ENCODE data around the gene ASB15. TPM values are rescaled to one million over a fixed set of nuclear protein-coding genes. Genes with fewer than 3 reads are reported as not detected.

Gene ASB15
- total and polyA plus RNA-seq, 10 donors: 0.03 TPM; not detected in 9

GRCh38 chr7:123573341-123573740 lies 28.3 kb upstream of the ASB15 start:
- Histone ChIP-seq H3K9me3 (no peaks in the 10 kb centered on the region), H3K36me3 (no peaks in the 10 kb centered on the region), H3K27ac (no peak overlapping the region), H3K4me1 (peaks cover 0 to 7% (median 0%) of the 10 kb centered on the region in 6 donors), H3K27me3 (replicated peaks in 1 of 7) (no peaks in the 10 kb centered on the region), H3K4me3 (no peak overlapping the region)
- TF ChIP-seq CTCF (IDR thresholded peaks at IDR 0.05 in 8 of 11, conservative IDR thresholded peaks at IDR 0.05 in 3 of 11) (no peak), POLR2A (IDR thresholded peaks at IDR 0.05) (no peak), POLR2AphosphoS5 (IDR thresholded peaks at IDR 0.05) (no peak)
- no peak for DNase-seq
- intact Hi-C loops (cut with DNase I; ENCODE audit: low total_unique reads): no loop called here
- 82 to 90% (median 88%) methylated on average over 3 of the region's 3 CpGs for WGBS, 5 donors

GRCh38 chr7:123573896-123574467 lies 27.6 kb upstream of the ASB15 start:
- 73 to 88% (median 78%) methylated on average over 2 of the region's 2 CpGs for WGBS, 5 donors
- H3K27ac ChIP-seq: no peak overlapping the region
- peaks cover 0 to 7% (median 0%) of the 10 kb centered on the region in 6 donors for H3K4me1 ChIP-seq
- TF ChIP-seq POLR2AphosphoS5 (IDR thresholded peaks at IDR 0.05) (no peak), CTCF (IDR thresholded peaks at IDR 0.05 in 8 of 11, conservative IDR thresholded peaks at IDR 0.05 in 3 of 11) (no peak), POLR2A (IDR thresholded peaks at IDR 0.05) (no peak)
- no peaks in the 10 kb centered on the region for H3K36me3 ChIP-seq
- no peaks in the 10 kb centered on the region for H3K27me3 ChIP-seq (replicated peaks in 1 of 7)
- intact Hi-C loops (cut with DNase I; ENCODE audit: low total_unique reads): no loop called here
- no peak for DNase-seq
- no peaks in the 10 kb centered on the region for H3K9me3 ChIP-seq
- no peak overlapping the region for H3K4me3 ChIP-seq

- no peak overlapping the region for H3K4me3 ChIP-seq
- TF ChIP-seq CTCF (IDR thresholded peaks at IDR 0.05 in 8 of 11, conservative IDR thresholded peaks at IDR 0.05 in 3 of 11) (no peak), POLR2AphosphoS5 (IDR thresholded peaks at IDR 0.05) (no peak), POLR2A (IDR thresholded peaks at IDR 0.05) (no peak)
- H3K27me3 ChIP-seq (replicated peaks in 1 of 7): peaks cover 0 to 13% (median 0%) of the 10 kb centered on the region in 7 donors
- H3K27ac ChIP-seq: no peak overlapping the region
- H3K9me3 ChIP-seq: no peaks in the 10 kb centered on the region
- DNase-seq: no peak
- no peaks in the 10 kb centered on the region for H3K36me3 ChIP-seq
- intact Hi-C loops (cut with DNase I; ENCODE audit: low total_unique reads): no loop called here
- H3K4me1 ChIP-seq: no peaks in the 10 kb centered on the region
Observed at GRCh38 chr7:123579416-123579815, 22.2 kb upstream of the ASB15 start.

- H3K36me3 ChIP-seq: no peaks in the 10 kb centered on the region
- no peak overlapping the region for H3K4me3 ChIP-seq
- 38 to 46% (median 42%) methylated on average over 8 of the region's 8 CpGs for WGBS, 5 donors
- no peak for DNase-seq
- no peaks in the 10 kb centered on the region for H3K4me1 ChIP-seq
- H3K27ac ChIP-seq: no peak overlapping the region
- H3K27me3 ChIP-seq (replicated peaks in 1 of 7): peaks cover 0 to 13% (median 0%) of the 10 kb centered on the region in 7 donors
- intact Hi-C loops (cut with DNase I; ENCODE audit: low total_unique reads): no loop called here
- no peak for TF ChIP-seq POLR2AphosphoS5 (IDR thresholded peaks at IDR 0.05)
- TF ChIP-seq POLR2A (IDR thresholded peaks at IDR 0.05): no peak
- TF ChIP-seq CTCF (IDR thresholded peaks at IDR 0.05 in 8 of 11, conservative IDR thresholded peaks at IDR 0.05 in 3 of 11): peak in 6 of 11 experiments; percentile 11 to 41 (median 22)
- H3K9me3 ChIP-seq: no peaks in the 10 kb centered on the region
Observed at GRCh38 chr7:123580406-123581161, 21.0 kb upstream of the ASB15 start.

All from spleen (tissue), 11 donors.